Neural progenitor cell (in vitro differentiated cells): ENCODE measurements around the gene KLF1. TPM values are rescaled to one million over a fixed set of nuclear protein-coding genes. Genes with fewer than 3 reads are reported as not detected.

Source experiments
- DNase-seq: peaks from one replicate; pipeline ENCODE4 v3.0.0-alpha.2; 2016; ENCODE audit warnings: low spot score
- H2AFZ ChIP-seq: fragments of 200-600 bp; sonication (generic); replicated peaks from 2 replicates; pipeline ENCODE4 v1.6.1; 2016; ENCODE audit warnings: antibody characterized with exemption
- H3F3A ChIP-seq: fragments of 200-600 bp; sonication (generic); 2 replicates; pipeline ENCODE4 v1.6.1; 2016; ENCODE audit warnings: antibody characterized with exemption, low read depth
- H3K27ac ChIP-seq: fragments of 200-600 bp; sonication (generic); 2 replicates; pipeline ENCODE4 v1.5.1; 2016; ENCODE audit warnings: mild to moderate bottlenecking
- H3K27me3 ChIP-seq: fragments of 200-600 bp; sonication (generic); 2 replicates; pipeline ENCODE4 v1.6.1; 2016; ENCODE audit warnings: mild to moderate bottlenecking, moderate library complexity
- H3K36me3 ChIP-seq: fragments of 200-600 bp; sonication (generic); 2 replicates; pipeline ENCODE4 v1.5.1; 2016
- H3K4me1 ChIP-seq: fragments of 200-600 bp; sonication (generic); 2 replicates; pipeline ENCODE4 v1.6.1; 2016; ENCODE audit warnings: mixed run types
- H3K4me2 ChIP-seq: fragments of 200-600 bp; sonication (generic); 2 replicates; pipeline ENCODE4 v1.6.1; 2016
- H3K4me3 ChIP-seq: fragments of 200-600 bp; sonication (generic); 2 replicates; pipeline ENCODE4 v1.5.1; 2016
- H3K79me2 ChIP-seq: fragments of 200-600 bp; sonication (generic); 2 replicates; pipeline ENCODE4 v1.6.1; 2016; ENCODE audit warnings: low read depth
- H3K9ac ChIP-seq: fragments of 200-600 bp; sonication (generic); 2 replicates; pipeline ENCODE4 v1.6.1; 2016
- H3K9me3 ChIP-seq: fragments of 200-600 bp; sonication (generic); 2 replicates; pipeline ENCODE4 v1.5.1; 2016; ENCODE audit warnings: low read depth
- H4K20me1 ChIP-seq: fragments of 200-600 bp; sonication (generic); 2 replicates; pipeline ENCODE4 v1.6.1; 2016; ENCODE audit warnings: low read depth
- H3K27ac Mint-ChIP-seq: 3 replicates; pipeline ENCODE4 v1.8.0; 2021; ENCODE audit warnings: mixed read lengths
- H3K27me3 Mint-ChIP-seq: 2 replicates; pipeline ENCODE4 v1.8.0; 2022; ENCODE audit warnings: low read depth, mild to moderate bottlenecking, inconsistent platforms, moderate library complexity, mixed read lengths; ENCODE audit not compliant: insufficient read depth
- H3K36me3 Mint-ChIP-seq: 3 replicates; pipeline ENCODE4 v1.8.0; 2021; ENCODE audit warnings: mixed read lengths
- H3K4me1 Mint-ChIP-seq: 3 replicates; pipeline ENCODE4 v1.8.0; 2021; ENCODE audit warnings: mixed read lengths
- H3K4me3 Mint-ChIP-seq: 3 replicates; pipeline ENCODE4 v1.8.0; 2021; ENCODE audit warnings: mild to moderate bottlenecking, moderate library complexity, mixed read lengths
- H3K9me3 Mint-ChIP-seq: 3 replicates; pipeline ENCODE4 v1.8.0; 2020; ENCODE audit warnings: mixed read lengths
- EZH2 ChIP-seq: fragments of 200-600 bp; sonication (generic); IDR thresholded peaks from 2 replicates; pipeline ENCODE4 v1.6.1; 2017; ENCODE audit warnings: antibody characterized with exemption, mild to moderate bottlenecking, moderate library complexity
- EZH2phosphoT487 ChIP-seq: fragments of 200-600 bp; sonication (generic); IDR thresholded peaks from 2 replicates; pipeline ENCODE4 v1.6.1; 2017; ENCODE audit warnings: antibody characterized with exemption
- total RNA-seq: library from RNA; depleted of rRNA; stranded (reverse); fragments of >200 nt; gene quantifications from 2 replicates; pipeline ENCODE4 v1.2.3, GENCODE V29; 2015; ENCODE audit warnings: low replicate concordance
- TF ChIP-seq, protein P1 (sequence below): fragments of 200-600 bp; sonication (generic); IDR thresholded peaks from 2 replicates; pipeline ENCODE4 v1.5.1; 2017; ENCODE audit warnings: antibody characterized with exemption, mild to moderate bottlenecking

The KLF1 gene
- total RNA-seq, 1 donor from 2014 or later, result 0.64 TPM

DNA sequence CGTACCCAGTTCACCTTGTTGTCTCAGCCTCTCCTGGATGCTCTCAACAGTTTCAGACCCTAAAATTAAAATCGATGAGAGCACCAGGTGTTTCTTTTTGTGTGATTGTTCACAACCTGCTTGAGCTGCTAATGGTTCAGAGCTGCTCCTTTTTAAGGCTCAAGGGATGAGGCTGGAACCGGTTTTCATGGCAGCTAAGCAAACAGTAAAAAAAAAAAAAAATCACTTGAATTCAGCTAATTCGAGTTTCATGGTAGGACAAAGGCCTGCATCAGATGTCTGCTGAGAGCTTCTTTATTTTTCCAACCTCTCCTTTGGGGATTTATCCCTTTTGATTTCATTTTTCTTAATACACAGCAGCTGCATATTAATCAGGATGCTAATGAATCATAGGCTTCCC is 25.6 kb upstream of the KLF1 start:
- TF ChIP-seq EZH2phosphoT487 (no peak), EZH2 (no peak)
- TF ChIP-seq, protein P1, sequence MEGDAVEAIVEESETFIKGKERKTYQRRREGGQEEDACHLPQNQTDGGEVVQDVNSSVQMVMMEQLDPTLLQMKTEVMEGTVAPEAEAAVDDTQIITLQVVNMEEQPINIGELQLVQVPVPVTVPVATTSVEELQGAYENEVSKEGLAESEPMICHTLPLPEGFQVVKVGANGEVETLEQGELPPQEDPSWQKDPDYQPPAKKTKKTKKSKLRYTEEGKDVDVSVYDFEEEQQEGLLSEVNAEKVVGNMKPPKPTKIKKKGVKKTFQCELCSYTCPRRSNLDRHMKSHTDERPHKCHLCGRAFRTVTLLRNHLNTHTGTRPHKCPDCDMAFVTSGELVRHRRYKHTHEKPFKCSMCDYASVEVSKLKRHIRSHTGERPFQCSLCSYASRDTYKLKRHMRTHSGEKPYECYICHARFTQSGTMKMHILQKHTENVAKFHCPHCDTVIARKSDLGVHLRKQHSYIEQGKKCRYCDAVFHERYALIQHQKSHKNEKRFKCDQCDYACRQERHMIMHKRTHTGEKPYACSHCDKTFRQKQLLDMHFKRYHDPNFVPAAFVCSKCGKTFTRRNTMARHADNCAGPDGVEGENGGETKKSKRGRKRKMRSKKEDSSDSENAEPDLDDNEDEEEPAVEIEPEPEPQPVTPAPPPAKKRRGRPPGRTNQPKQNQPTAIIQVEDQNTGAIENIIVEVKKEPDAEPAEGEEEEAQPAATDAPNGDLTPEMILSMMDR, result no peak

DNA sequence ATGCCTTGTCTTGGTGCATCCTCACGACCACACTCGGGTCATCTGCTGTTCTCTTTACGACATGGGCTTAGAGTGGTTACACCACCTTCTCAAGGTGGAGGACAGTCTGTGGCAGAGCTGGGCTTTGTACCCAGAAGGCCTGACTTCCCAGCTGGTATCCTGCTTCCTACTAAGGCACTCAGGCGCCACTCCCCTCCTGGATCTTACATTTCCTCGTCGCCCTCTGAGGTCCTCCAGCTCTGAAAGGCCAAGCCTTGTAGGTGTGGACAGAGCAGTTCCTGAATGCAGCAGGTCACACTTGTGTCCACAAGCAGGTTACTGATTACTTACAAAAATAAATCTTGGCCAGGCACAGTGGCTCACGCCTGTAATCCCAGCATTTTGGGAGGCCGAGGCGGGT is 20.2 kb upstream of the KLF1 start:
- DNase-seq, result no peak
- Mint-ChIP-seq H3K9me3 (no peaks in the 10 kb centered on the region), H3K4me1 (peaks cover 14% of the 10 kb centered on the region), H3K27me3 (peaks cover 13% of the 10 kb centered on the region), H3K36me3 (no peaks in the 10 kb centered on the region), H3K27ac (no peak overlapping the region), H3K4me3 (no peak overlapping the region)
- no peak overlapping the region for H3K4me2 ChIP-seq
- TF ChIP-seq, protein P1, result no peak
- no peaks in the 10 kb centered on the region for H4K20me1 ChIP-seq
- H3K27ac ChIP-seq, result no peak overlapping the region
- H3K4me3 ChIP-seq, result no peak overlapping the region
- H3K9me3 ChIP-seq, result no peaks in the 10 kb centered on the region
- H2AFZ ChIP-seq, result no peak overlapping the region
- peaks cover 6% of the 10 kb centered on the region for H3K4me1 ChIP-seq
- H3K27me3 ChIP-seq, result no peaks in the 10 kb centered on the region
- peaks cover 6% of the 10 kb centered on the region for H3F3A ChIP-seq
- no peaks in the 10 kb centered on the region for H3K36me3 ChIP-seq
- no peaks in the 10 kb centered on the region for H3K79me2 ChIP-seq
- no peak overlapping the region for H3K9ac ChIP-seq

More for the DNA sequence above, 25.6 kb upstream of the KLF1 start:
- peak overlapping the region; percentile 57 for H3K4me2 ChIP-seq
- H3K4me1 Mint-ChIP-seq, result peaks cover 34% of the 10 kb centered on the region
- H3K27me3 ChIP-seq, result no peaks in the 10 kb centered on the region
- peak overlapping the region; percentile 14 for H2AFZ ChIP-seq
- peaks cover 26% of the 10 kb centered on the region for H3K4me1 ChIP-seq
- H3K79me2 ChIP-seq, result no peaks in the 10 kb centered on the region
- no peak overlapping the region for H3K4me3 Mint-ChIP-seq
- H4K20me1 ChIP-seq, result no peaks in the 10 kb centered on the region
- H3K9ac ChIP-seq, result no peak overlapping the region
- peak overlapping the region; percentile 60 for H3K27ac ChIP-seq
- no peaks in the 10 kb centered on the region for H3K9me3 ChIP-seq
- H3K36me3 ChIP-seq, result no peaks in the 10 kb centered on the region
- H3K4me3 ChIP-seq, result no peak overlapping the region
- H3K27ac Mint-ChIP-seq, result peak overlapping the region; percentile 96
- no peaks in the 10 kb centered on the region for H3K9me3 Mint-ChIP-seq
- peak; percentile 21 for DNase-seq
- H3K36me3 Mint-ChIP-seq, result no peaks in the 10 kb centered on the region
- H3K27me3 Mint-ChIP-seq, result peaks cover 13% of the 10 kb centered on the region
- H3F3A ChIP-seq, result peaks cover 32% of the 10 kb centered on the region

DNA sequence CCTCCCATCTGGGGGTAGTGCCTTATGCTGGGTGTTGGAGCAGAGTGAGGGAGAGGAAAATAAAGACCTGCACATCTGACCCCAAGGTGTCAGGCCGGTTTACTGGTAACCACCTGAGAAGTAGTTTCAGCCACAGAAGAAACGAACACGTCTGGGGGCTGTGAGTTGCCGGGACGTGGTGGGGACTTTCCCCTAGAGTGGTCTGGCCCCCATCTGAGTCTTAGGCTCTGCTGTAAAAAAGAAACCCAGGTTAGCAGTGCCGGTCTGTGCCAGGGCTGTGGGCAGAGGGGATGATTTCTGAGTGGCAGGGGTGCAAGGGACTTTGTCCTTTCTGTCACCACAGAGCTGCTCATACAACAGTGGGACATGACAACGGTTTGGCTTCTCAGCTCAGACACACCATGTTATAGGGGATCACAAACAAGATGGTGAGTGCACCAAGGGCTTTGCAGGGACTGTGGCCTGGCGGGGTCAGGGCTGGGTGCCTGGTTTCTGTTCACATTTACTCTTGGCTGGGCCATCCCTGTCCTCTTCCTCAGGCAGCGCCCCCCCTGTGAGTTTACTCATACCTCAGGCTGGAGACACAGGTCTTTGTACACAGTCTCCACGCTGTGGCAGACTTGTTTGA is 13.0 kb upstream of the KLF1 start:
- Histone ChIP-seq H3K4me2 (no peak overlapping the region), H2AFZ (no peak overlapping the region), H3K4me3 (no peak overlapping the region), H4K20me1 (no peaks in the 10 kb centered on the region), H3K4me1 (no peaks in the 10 kb centered on the region), H3K9ac (no peak overlapping the region), H3K27me3 (no peaks in the 10 kb centered on the region), H3K36me3 (no peaks in the 10 kb centered on the region), H3K79me2 (no peaks in the 10 kb centered on the region), H3F3A (no peaks in the 10 kb centered on the region), H3K27ac (no peak overlapping the region), H3K9me3 (no peaks in the 10 kb centered on the region)
- H3K4me3 Mint-ChIP-seq, result no peak overlapping the region
- H3K4me1 Mint-ChIP-seq, result no peaks in the 10 kb centered on the region
- DNase-seq, result no peak
- no peak overlapping the region for H3K27ac Mint-ChIP-seq
- peaks cover under 1% of the 10 kb centered on the region for H3K36me3 Mint-ChIP-seq
- peaks cover 2% of the 10 kb centered on the region for H3K27me3 Mint-ChIP-seq
- TF ChIP-seq EZH2phosphoT487 (no peak), EZH2 (no peak)
- TF ChIP-seq, protein P1, result no peak
- no peaks in the 10 kb centered on the region for H3K9me3 Mint-ChIP-seq
